A549 (cell line): ENCODE data around the gene EYA2. TPM values are rescaled to one million over a fixed set of nuclear protein-coding genes. Genes with fewer than 3 reads are reported as not detected.

Experiments used
- ATAC-seq, 2 experiments: fragments of 200-7000 bp in 1 of 2; fragments of >200 bp in 1 of 2; cut with Nextera tagmentation in 1 of 2; cut with Tn5 transposase in 1 of 2; 3 replicates each; pipeline versions ENCODE4 v1.8.0 to v1.9.1; 2018 to 2020; ENCODE audit warnings: mild to moderate bottlenecking in 1 of 2, moderate library complexity in 1 of 2
- CTCF ChIA-PET: fragments of 300-600 bp; sonication (Branson Sonifier 250); formaldehyde crosslinking; extraction: SDS; loops from one replicate; lab custom pipeline; 2021; ENCODE audit warnings: antibody characterized with exemption, inconsistent platforms; lab: Yijun Ruan, JAX
- POLR2A ChIA-PET: fragments of 350-600 bp; formaldehyde crosslinking; extraction: SDS; loops from one replicate; lab custom pipeline; 2021; ENCODE audit warnings: antibody characterized with exemption, inconsistent platforms; lab: Yijun Ruan, JAX
- DNase-seq, 2 experiments: peaks; one replicate each; pipeline versions ENCODE4 v3.0.0 to v3.0.0-alpha.2; 2011 to 2016; ENCODE audit warnings: low read depth in 1 of 2, low spot score in 1 of 2
- FAIRE-seq: peaks from 2 replicates; lab custom pipeline; 2011; peaks lifted over from hg19 to GRCh38; lab: Jason Lieb, UNC
- H3K27ac ChIP-seq, 2 experiments: fragments of >200 bp; sonication (Bioruptor Twin); formaldehyde crosslinking; 3 replicates each; pipeline ENCODE4 v1.5.1; 2016 to 2017
- H3K4me1 ChIP-seq: fragments of >200 bp; sonication (Bioruptor Twin); formaldehyde crosslinking; 3 replicates; pipeline ENCODE4 v1.6.1; 2016
- H3K4me2 ChIP-seq: fragments of >200 bp; sonication (Bioruptor Twin); formaldehyde crosslinking; 3 replicates; pipeline ENCODE4 v1.6.1; 2016
- H3K4me3 ChIP-seq: fragments of >200 bp; sonication (Bioruptor Twin); formaldehyde crosslinking; 3 replicates; pipeline ENCODE4 v1.5.1; 2016
- H3K9me3 ChIP-seq: fragments of >200 bp; sonication (Bioruptor Twin); formaldehyde crosslinking; 3 replicates; pipeline ENCODE4 v1.6.1; 2016
- BHLHE40 ChIP-seq: IDR thresholded peaks from 2 replicates; pipeline ENCODE4 v1.6.1; 2012; ENCODE audit warnings: low read depth, low read length, inconsistent platforms
- FOSB ChIP-seq: fragments of 250-450 bp; sonication (Bioruptor Pico); IDR thresholded peaks from 2 replicates; pipeline ENCODE4 v1.5.0; 2020; ENCODE audit warnings: mild to moderate bottlenecking, moderate library complexity
- HEYL ChIP-seq: fragments of 250-450 bp; sonication (Bioruptor Pico); IDR thresholded peaks from 2 replicates; pipeline ENCODE4 v1.8.0; 2021; ENCODE audit warnings: mild to moderate bottlenecking, moderate library complexity
- MAFK ChIP-seq: fragments of 450-650 bp; IDR thresholded peaks from 2 replicates; pipeline ENCODE4 v1.6.1; 2014; ENCODE audit not compliant: partially characterized antibody
- RFX5 ChIP-seq: fragments of 450-650 bp; IDR thresholded peaks from 2 replicates; pipeline ENCODE4 v1.7.1; 2014; ENCODE audit warnings: antibody characterized with exemption, mild to moderate bottlenecking, moderate library complexity
- SMC3 ChIP-seq: fragments of >200 bp; sonication (Bioruptor Twin); formaldehyde crosslinking; IDR thresholded peaks from 3 replicates; pipeline ENCODE4 v1.6.1; 2018; ENCODE audit warnings: inconsistent platforms
- USF2 ChIP-seq: fragments of 450-650 bp; IDR thresholded peaks from 2 replicates; pipeline ENCODE4 v1.6.1; 2014; ENCODE audit warnings: antibody characterized with exemption
- ZNF302 ChIP-seq: fragments of 250-450 bp; sonication (Bioruptor Pico); IDR thresholded peaks from 2 replicates; pipeline ENCODE4 v1.9.0; 2021; ENCODE audit warnings: inconsistent platforms, mild to moderate bottlenecking, moderate library complexity
- WGBS: methylation state at CpG from one replicate; pipeline ENCODE4 v1.1.6; 2017; ENCODE audit errors: missing lambda C conversion rate; 5-methylcytosine and 5-hydroxymethylcytosine counted together
- polyA plus RNA-seq, 4 experiments: library from polyadenylated mRNA; depleted of rRNA in 3 of 4; stranded (reverse); fragments of >200 nt; fragmentation: RNase III in 1 of 4; extraction: RNeasy Plus Mini Kit Qiagen cat#74134 plus additional on column Dnase treatment in 1 of 4; gene quantifications; 2 replicates in 3 of 4; 3 replicates in 1 of 4; pipeline ENCODE4 v1.2.3, GENCODE V29; 2011 to 2017

Gene EYA2
- polyA plus RNA-seq, 2 of the 4 experiments (the other 2 are of a cell fraction) = 4.5 to 4.6 TPM

- CTCF ChIA-PET = interaction anchor here (0.6 to 0.9 kb wide), 2 partner anchors 47 to 97 kb away, joined by 3 read pairs; no protein-coding TSS in a partner anchor
- no peak for ATAC-seq
- FAIRE-seq = no peak
- 67% methylated on average over 4 of the region's 4 CpGs for WGBS
- Histone ChIP-seq H3K9me3 (no peaks in the 10 kb centered on the region), H3K27ac (no peak overlapping the region), H3K4me1 (0 out of 3 replicates have a peak, but pooled peaks cover 3% of the 10 kb centered on the region), H3K4me2 (no peak overlapping the region), H3K4me3 (no peak overlapping the region)
- TF ChIP-seq FOSB (CRISPR knock-in tag) (no peak), MAFK (peak; percentile 98)
- no peak for DNase-seq
- POLR2A ChIA-PET = no interaction called here
These were observed 42.3 kb upstream of the EYA2 start for GRCh38 chr20:46852313-46852712.

- POLR2A ChIA-PET = no interaction called here
- FAIRE-seq = no peak
These were observed 40.7 kb upstream of the EYA2 start for GRCh38 chr20:46853926-46854325.

GRCh38 chr20:46857061-46857831, 37.4 kb upstream of the EYA2 start:
- H3K4me2 ChIP-seq = no peak overlapping the region
- 0 out of 3 replicates have a peak, but pooled peaks cover 3% of the 10 kb centered on the region for H3K4me1 ChIP-seq
- ChIA-PET POLR2A (no interaction called here), CTCF (no interaction called here)
- FAIRE-seq (no peak), DNase-seq (no peak), ATAC-seq (no peak)
- 52% methylated on average over 6 of the region's 6 CpGs for WGBS
- no peak overlapping the region for H3K27ac ChIP-seq
- no peaks in the 10 kb centered on the region for H3K9me3 ChIP-seq
- TF ChIP-seq HEYL (CRISPR knock-in tag) = no peak
- H3K4me3 ChIP-seq = no peak overlapping the region

More at GRCh38 chr20:46853926-46854325, 40.7 kb upstream of the EYA2 start:
- ATAC-seq = no peak
- CTCF ChIA-PET = interaction anchor here (0.7 kb wide), 1 partner anchor 86 kb away, joined by 3 read pairs; no protein-coding TSS in a partner anchor
- no peak overlapping the region for H3K27ac ChIP-seq
- DNase-seq = no peak
- TF ChIP-seq ZNF302 (CRISPR knock-in tag) (no peak), SMC3 (no peak)
- no peak overlapping the region for H3K4me3 ChIP-seq
- 0 out of 3 replicates have a peak, but pooled peaks cover 3% of the 10 kb centered on the region for H3K4me1 ChIP-seq
- no peaks in the 10 kb centered on the region for H3K9me3 ChIP-seq
- 88% methylated on average over 10 of the region's 10 CpGs for WGBS
- no peak overlapping the region for H3K4me2 ChIP-seq

GRCh38 chr20:46865824-46866223, 28.8 kb upstream of the EYA2 start:
- H3K4me1 ChIP-seq = no peaks in the 10 kb centered on the region
- CTCF ChIA-PET = interaction anchor here (0.8 kb wide), 1 partner anchor 112 kb away, joined by 3 read pairs; no protein-coding TSS in a partner anchor
- no peak for ATAC-seq
- H3K9me3 ChIP-seq = peaks cover 10% of the 10 kb centered on the region; the same call in 2 of the 3 replicates
- 83% methylated on average over 4 of the region's 4 CpGs for WGBS
- peak; percentile 17 for TF ChIP-seq MAFK
- no peak for TF ChIP-seq BHLHE40
- H3K4me2 ChIP-seq = no peak overlapping the region
- no peak for FAIRE-seq
- H3K4me3 ChIP-seq = no peak overlapping the region
- POLR2A ChIA-PET = no interaction called here
- no peak for DNase-seq
- no peak overlapping the region for H3K27ac ChIP-seq

- POLR2A ChIA-PET = no interaction called here
- no peak for DNase-seq
- WGBS = 7% methylated on average over 1 of the region's 1 CpG
- H3K4me3 ChIP-seq = no peak overlapping the region
- peak; percentile 70 for TF ChIP-seq USF2
- no peak for TF ChIP-seq RFX5
- TF ChIP-seq, all 56 proteins: peak for 1
- CTCF ChIA-PET = no interaction called here
- H3K27ac ChIP-seq = no peak overlapping the region
- H3K9me3 ChIP-seq = peaks cover 10% of the 10 kb centered on the region; the same call in 2 of the 3 replicates
- no peak for FAIRE-seq
- ATAC-seq = no peak
- H3K4me2 ChIP-seq = no peak overlapping the region
- no peaks in the 10 kb centered on the region for H3K4me1 ChIP-seq
These were observed 24.6 kb upstream of the EYA2 start for GRCh38 chr20:46870041-46870440.
